OCI-LY7 (cell line): ENCODE results near the gene ZSWIM5. TPM values are rescaled to one million over a fixed set of nuclear protein-coding genes. Genes with fewer than 3 reads are reported as not detected.
"Not testable (repeated sequence)": the region's sequence is repeated elsewhere in the genome, so short reads cannot be mapped to it uniquely, and the experiment has no call there.

Experiments
- BruUV-seq: library from RNA; stranded (reverse); fragments of 400-500 nt; replicated peaks from 2 replicates; lab custom pipeline; 2021; lab: Mats Ljungman, UMichigan
- CTCF ChIA-PET: fragments of 300-600 bp; sonication (Branson Sonifier 250); formaldehyde crosslinking; loops from one replicate; lab custom pipeline; 2022; ENCODE audit warnings: antibody characterized with exemption; ENCODE audit not compliant: unreplicated experiment; lab: Charles Lee
- POLR2A ChIA-PET: fragments of 300-600 bp; sonication (Branson Sonifier 250); formaldehyde crosslinking; loops from one replicate; lab custom pipeline; 2022; ENCODE audit warnings: antibody characterized with exemption; lab: Charles Lee
- DNase-seq: peaks from one replicate; pipeline ENCODE4 v3.0.0-alpha.2; 2015; ENCODE audit warnings: low spot score
- H2AFZ ChIP-seq: fragments of 200-600 bp; sonication (generic), shearing (Covaris generic); 2 replicates; pipeline ENCODE4 v1.6.1; 2014; ENCODE audit warnings: mild to moderate bottlenecking, antibody characterized with exemption, low read length, moderate library complexity
- H3K27ac ChIP-seq: fragments of 200-600 bp; sonication (generic); 2 replicates; pipeline ENCODE4 v1.5.1; 2014; ENCODE audit warnings: mixed run types, low read depth, mild to moderate bottlenecking, moderate library complexity, low read length, inconsistent platforms; ENCODE audit not compliant: poor library complexity, severe bottlenecking
- H3K36me3 ChIP-seq: fragments of 200-600 bp; sonication (generic); 2 replicates; pipeline ENCODE4 v1.6.1; 2014; ENCODE audit warnings: mild to moderate bottlenecking, antibody characterized with exemption, low read length, moderate library complexity, mixed read lengths; ENCODE audit not compliant: insufficient read depth
- H3K4me1 ChIP-seq: fragments of 200-600 bp; sonication (generic); 2 replicates; pipeline ENCODE4 v1.5.1; 2014; ENCODE audit warnings: mild to moderate bottlenecking, low read length; ENCODE audit not compliant: insufficient read depth, poor library complexity, severe bottlenecking
- H3K4me2 ChIP-seq: fragments of 200-600 bp; sonication (generic); 2 replicates; pipeline ENCODE4 v1.6.1; 2014; ENCODE audit warnings: mild to moderate bottlenecking, low read length
- H3K4me3 ChIP-seq: fragments of 200-600 bp; sonication (generic); 2 replicates; pipeline ENCODE4 v1.5.1; 2014; ENCODE audit warnings: mild to moderate bottlenecking, low read depth, low read length; ENCODE audit not compliant: poor library complexity, severe bottlenecking
- H3K79me2 ChIP-seq: fragments of 200-600 bp; sonication (generic); 2 replicates; pipeline ENCODE4 v1.6.1; 2016; ENCODE audit warnings: low read depth, mild to moderate bottlenecking, low read length, moderate library complexity, mixed read lengths; ENCODE audit not compliant: insufficient read depth
- H3K9me2 ChIP-seq: fragments of 200-600 bp; sonication (generic); 2 replicates; pipeline ENCODE4 v1.6.1; 2016; ENCODE audit warnings: mild to moderate bottlenecking, low read length, mixed read lengths; ENCODE audit not compliant: insufficient read depth
- H3K9me3 ChIP-seq: fragments of 200-600 bp; sonication (generic); 2 replicates; pipeline ENCODE4 v1.6.1; 2014; ENCODE audit warnings: mild to moderate bottlenecking, mixed run types, low read length, mixed read lengths
- H4K20me1 ChIP-seq: fragments of 200-600 bp; sonication (generic); 2 replicates; pipeline ENCODE4 v1.6.1; 2014; ENCODE audit warnings: mild to moderate bottlenecking, antibody characterized with exemption, low read length, moderate library complexity, mixed read lengths; ENCODE audit not compliant: insufficient read depth
- CTCF ChIP-seq: fragments of 200-600 bp; sonication (generic); conservative IDR thresholded peaks from 2 replicates; pipeline ENCODE4 v1.5.1; 2014; ENCODE audit warnings: mild to moderate bottlenecking, antibody characterized with exemption, low read length, moderate library complexity, mixed read lengths
- EZH2phosphoT487 ChIP-seq: fragments of 200-600 bp; sonication (generic); IDR thresholded peaks from 2 replicates; pipeline ENCODE4 v1.6.1; 2018; ENCODE audit warnings: low read depth, borderline replicate concordance, mild to moderate bottlenecking, mixed run types, antibody characterized with exemption, low read length, moderate library complexity, mixed read lengths
- intact Hi-C: fragments of 100-400 bp; cut with micrococcal nuclease; formaldehyde crosslinking; loops from one replicate; pipeline ENCODE4 v1.10.0; 2022; ENCODE audit not compliant: unreplicated experiment
- total RNA-seq, 2 experiments: library from RNA; depleted of rRNA in 1 of 2; stranded (reverse); fragments of >200 nt in 1 of 2; shearing (Covaris generic) in 1 of 2; gene quantifications; 2 replicates each; pipeline ENCODE4 v1.2.3, GENCODE V29; 2014 to 2022

ZSWIM5 gene
- total RNA-seq, 2 experiments from 2014 or later, result 0.28 to 0.42 TPM

- Histone ChIP-seq H3K79me2 (no peaks in the 10 kb centered on the region), H3K4me3 (no peak overlapping the region), H3K4me2 (no peak overlapping the region), H3K4me1 (no peaks in the 10 kb centered on the region), H3K27ac (no peak overlapping the region), H2AFZ (no peak overlapping the region), H4K20me1 (no peaks in the 10 kb centered on the region), H3K9me2 (no peaks in the 10 kb centered on the region), H3K36me3 (no peaks in the 10 kb centered on the region), H3K9me3 (no peaks in the 10 kb centered on the region)
- BruUV-seq, result no TSS peak
- ChIA-PET POLR2A (no interaction called here), CTCF (no interaction called here)
- DNase-seq, result no peak
- no peak for TF ChIP-seq EZH2phosphoT487
- TF ChIP-seq CTCF, result no peak
- intact Hi-C loops, result no loop called here
These were observed 71.9 kb downstream of the ZSWIM5 start for GRCh38 chr1:45134461-45134873.

DNA sequence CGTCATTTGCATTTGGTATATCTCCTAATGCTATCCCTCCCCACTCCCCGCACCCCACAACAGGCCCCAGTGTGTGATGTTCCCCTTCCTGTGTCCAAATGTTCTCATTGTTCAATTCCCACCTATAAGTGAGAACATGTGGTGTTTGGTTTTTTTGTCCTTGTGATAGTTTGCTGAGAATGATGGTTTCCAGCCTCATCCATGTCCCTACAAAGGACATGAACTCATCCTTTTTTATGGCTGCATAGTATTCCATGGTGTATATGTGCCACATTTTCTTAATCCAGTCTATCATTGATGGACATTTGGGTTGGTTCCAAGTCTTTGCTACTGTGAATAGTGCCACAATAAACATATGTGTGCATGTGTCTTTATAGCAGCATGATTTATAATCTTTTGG, 73.7 kb downstream of the ZSWIM5 start:
- CTCF ChIA-PET, H3K4me2 ChIP-seq, H2AFZ ChIP-seq, H3K27ac ChIP-seq, H3K79me2 ChIP-seq, DNase-seq, H3K4me3 ChIP-seq, H3K36me3 ChIP-seq, H3K9me2 ChIP-seq, BruUV-seq, H3K9me3 ChIP-seq, intact Hi-C loops, H4K20me1 ChIP-seq, H3K4me1 ChIP-seq: not testable (repeated sequence)
- POLR2A ChIA-PET, result interaction anchor here (0.6 kb wide), 1 partner anchor 749 kb away, joined by 4 read pairs; no protein-coding TSS in a partner anchor

GRCh38 chr1:45123358-45123757, 83.0 kb downstream of the ZSWIM5 start:
- no peaks in the 10 kb centered on the region for H3K79me2 ChIP-seq
- no TSS peak for BruUV-seq
- H3K4me1 ChIP-seq, result no peaks in the 10 kb centered on the region
- ChIA-PET CTCF (no interaction called here), POLR2A (no interaction called here)
- no peak for DNase-seq
- no peaks in the 10 kb centered on the region for H3K9me2 ChIP-seq
- H3K27ac ChIP-seq, result no peak overlapping the region
- no peaks in the 10 kb centered on the region for H3K9me3 ChIP-seq
- no peaks in the 10 kb centered on the region for H4K20me1 ChIP-seq
- no peak overlapping the region for H2AFZ ChIP-seq
- H3K4me3 ChIP-seq, result no peak overlapping the region
- H3K36me3 ChIP-seq, result no peaks in the 10 kb centered on the region
- H3K4me2 ChIP-seq, result no peak overlapping the region
- TF ChIP-seq EZH2phosphoT487, result no peak
- TF ChIP-seq CTCF, result no peak
- intact Hi-C loops, result loop anchor here (10.0 kb wide), 1 partner anchor 99 kb away; no protein-coding TSS in a partner anchor
